Adrenal gland (tissue), 5 donors: ENCODE measurements around the gene NNAT.

Experiments
- POLR2A ChIP-seq, 2 donors: fragments of 450-650 bp; IDR thresholded peaks; one replicate each; pipeline ENCODE4 v1.6.1; 2017; ENCODE audit warnings: antibody characterized with exemption in 2 of 2, mild to moderate bottlenecking in 2 of 2, moderate library complexity in 1 of 2
- TF ChIP-seq, protein P1 (sequence below), 6 experiments: fragments of 450-650 bp in 4 of 6; fragments of 200-600 bp in 2 of 6; sonication (generic) in 1 of 6; IDR thresholded peaks; 1 replicate in 5 of 6; 2 replicates in 1 of 6; pipeline versions ENCODE4 v1.5.1 to v1.8.0; 2016 to 2021; ENCODE audit warnings: antibody characterized with exemption in 6 of 6, mild to moderate bottlenecking in 2 of 6, moderate library complexity in 1 of 6
- donor health status: DM: no; HTN: no; CAD: no.

DNA sequence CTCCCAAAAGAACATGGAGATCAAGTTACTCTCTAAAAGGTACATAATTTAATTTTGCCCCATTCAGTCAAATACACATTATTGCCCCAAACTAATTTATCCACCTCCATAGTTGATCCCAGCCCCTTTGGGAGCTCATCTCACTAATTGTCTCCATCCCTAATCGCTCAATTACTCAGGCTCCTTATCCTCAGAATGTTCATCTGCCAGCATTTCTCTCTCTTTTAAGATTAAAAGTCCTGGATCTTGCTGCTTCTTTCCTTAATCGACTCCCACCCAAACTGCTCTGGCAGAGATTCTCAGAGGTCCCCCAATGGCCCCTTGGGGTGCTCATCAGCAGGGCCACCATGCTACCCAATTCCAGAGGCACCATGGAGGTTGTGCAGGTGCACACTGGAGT is 18.4 kb upstream of the NNAT start:
- no peak for TF ChIP-seq POLR2A (IDR thresholded peaks at IDR 0.05)
- TF ChIP-seq, protein P1, sequence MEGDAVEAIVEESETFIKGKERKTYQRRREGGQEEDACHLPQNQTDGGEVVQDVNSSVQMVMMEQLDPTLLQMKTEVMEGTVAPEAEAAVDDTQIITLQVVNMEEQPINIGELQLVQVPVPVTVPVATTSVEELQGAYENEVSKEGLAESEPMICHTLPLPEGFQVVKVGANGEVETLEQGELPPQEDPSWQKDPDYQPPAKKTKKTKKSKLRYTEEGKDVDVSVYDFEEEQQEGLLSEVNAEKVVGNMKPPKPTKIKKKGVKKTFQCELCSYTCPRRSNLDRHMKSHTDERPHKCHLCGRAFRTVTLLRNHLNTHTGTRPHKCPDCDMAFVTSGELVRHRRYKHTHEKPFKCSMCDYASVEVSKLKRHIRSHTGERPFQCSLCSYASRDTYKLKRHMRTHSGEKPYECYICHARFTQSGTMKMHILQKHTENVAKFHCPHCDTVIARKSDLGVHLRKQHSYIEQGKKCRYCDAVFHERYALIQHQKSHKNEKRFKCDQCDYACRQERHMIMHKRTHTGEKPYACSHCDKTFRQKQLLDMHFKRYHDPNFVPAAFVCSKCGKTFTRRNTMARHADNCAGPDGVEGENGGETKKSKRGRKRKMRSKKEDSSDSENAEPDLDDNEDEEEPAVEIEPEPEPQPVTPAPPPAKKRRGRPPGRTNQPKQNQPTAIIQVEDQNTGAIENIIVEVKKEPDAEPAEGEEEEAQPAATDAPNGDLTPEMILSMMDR (IDR thresholded peaks at IDR 0.05): no peak
